ENCODE results near the gene SHC1.

- no peak for TF ChIP-seq EP300 (IDR thresholded peaks at IDR 0.05)
- TF ChIP-seq POLR2A (IDR thresholded peaks at IDR 0.05) = no peak
- TF ChIP-seq CTCF (IDR thresholded peaks at IDR 0.05) = no peak
These were observed 6.9 kb downstream of the SHC1 start for GRCh38 chr1:154963643-154964042.

Measured in gastroesophageal sphincter (tissue), 3 donors.